ENCODE results near the gene CBX8.

Gene CBX8

GRCh38 chr17:79795795-79796443 lies 958 bp downstream of the CBX8 start:
- Histone ChIP-seq H3K14ac (ENCODE audit: low read length in 2 of 2) (no peak overlapping the region), H3K27me3 (ENCODE audit: control insufficient read depth in 1 of 2, insufficient read depth in 1 of 2, low read length in 2 of 2) (peaks cover 46 to 53% of the 10 kb centered on the region in 2 experiments), H3K9ac (ENCODE audit: low read length) (peak overlapping the region; percentile 91), H3K27ac (ENCODE audit: low read length, poor library complexity, severe bottlenecking) (no peak overlapping the region), H3K4me3 (ENCODE audit: insufficient read depth in 1 of 2, low read depth in 1 of 2, low read length in 2 of 2) (peak overlapping the region in 1 of 2 experiments; percentile 81), H2BK15ac (ENCODE audit: low read depth, poor library complexity, severe bottlenecking) (no peak overlapping the region), H3K36me3 (ENCODE audit: control insufficient read depth in 1 of 2, insufficient read depth in 2 of 2, low read depth in 1 of 2, low read length in 2 of 2) (peaks cover 0 to 15% of the 10 kb centered on the region in 2 experiments), H3K79me1 (replicated peaks; ENCODE audit: low read length, poor library complexity, severe bottlenecking) (peaks cover 11% of the 10 kb centered on the region), H2AFZ (ENCODE audit: low read depth, low read length) (no peak overlapping the region), H3K9me3 (ENCODE audit: control insufficient read depth, low read length) (no peaks in the 10 kb centered on the region), H4K91ac (ENCODE audit: low read length) (no peak overlapping the region), H3K4ac (ENCODE audit: low read depth in 1 of 2, low read length in 2 of 2) (no peak overlapping the region), H4K8ac (ENCODE audit: low read length) (no peak overlapping the region), H3K18ac (ENCODE audit: low read depth in 1 of 2, low read length in 2 of 2) (no peak overlapping the region), H2BK120ac (ENCODE audit: low read depth, low read length) (no peak overlapping the region), H3K23ac (ENCODE audit: low read length in 2 of 2) (peak overlapping the region in 1 of 2 experiments; percentile 15), H2BK5ac (ENCODE audit: low read depth, low read length, poor library complexity, severe bottlenecking) (no peak overlapping the region), H3K4me1 (ENCODE audit: control insufficient read depth, insufficient read depth, low read depth, low read length) (peaks cover 56% of the 10 kb centered on the region), H2AK5ac (ENCODE audit: low read length, severe bottlenecking) (peak overlapping the region; percentile 63), H2BK12ac (ENCODE audit: low read length in 2 of 2) (peak overlapping the region in 1 of 2 experiments; percentile 39), H3K4me2 (ENCODE audit: low read length, poor library complexity, severe bottlenecking) (peak overlapping the region; percentile 55)
- WGBS = 63% methylated on average over 8 of the region's 8 CpGs
- DNase-seq = no peak

- 62% methylated on average over 45 of the region's 47 CpGs for WGBS
- H3K9me3 ChIP-seq (ENCODE audit: control insufficient read depth, low read length) = no peaks in the 10 kb centered on the region
- peaks cover 0 to 19% of the 10 kb centered on the region in 2 experiments for H3K36me3 ChIP-seq (ENCODE audit: control insufficient read depth in 1 of 2, insufficient read depth in 2 of 2, low read depth in 1 of 2, low read length in 2 of 2)
These were observed 2.0 kb downstream of the CBX8 start for GRCh38 chr17:79794659-79795511.

GRCh38 chr17:79793924-79794304 lies 3.0 kb downstream of the CBX8 start:
- Histone ChIP-seq H2AFZ (ENCODE audit: low read depth, low read length) (no peak overlapping the region), H3K4ac (ENCODE audit: low read depth in 1 of 2, low read length in 2 of 2) (no peak overlapping the region), H3K14ac (ENCODE audit: low read length in 2 of 2) (no peak overlapping the region), H3K36me3 (ENCODE audit: control insufficient read depth in 1 of 2, insufficient read depth in 2 of 2, low read depth in 1 of 2, low read length in 2 of 2) (peaks cover 0 to 19% of the 10 kb centered on the region in 2 experiments), H2AK5ac (ENCODE audit: low read length, severe bottlenecking) (no peak overlapping the region), H2BK120ac (ENCODE audit: low read depth, low read length) (peak overlapping the region; percentile 57), H3K23ac (ENCODE audit: low read length in 2 of 2) (no peak overlapping the region), H3K9me3 (ENCODE audit: control insufficient read depth, low read length) (no peaks in the 10 kb centered on the region), H3K4me2 (ENCODE audit: low read length, poor library complexity, severe bottlenecking) (peak overlapping the region; percentile 99), H3K4me1 (ENCODE audit: control insufficient read depth, insufficient read depth, low read depth, low read length) (peaks cover 51% of the 10 kb centered on the region), H3K18ac (ENCODE audit: low read depth in 1 of 2, low read length in 2 of 2) (no peak overlapping the region), H3K9ac (ENCODE audit: low read length) (peak overlapping the region; percentile 67), H2BK15ac (ENCODE audit: low read depth, poor library complexity, severe bottlenecking) (no peak overlapping the region), H2BK12ac (ENCODE audit: low read length in 2 of 2) (no peak overlapping the region), H3K79me1 (replicated peaks; ENCODE audit: low read length, poor library complexity, severe bottlenecking) (peaks cover 11% of the 10 kb centered on the region), H4K8ac (ENCODE audit: low read length) (peak overlapping the region; percentile 8), H3K4me3 (ENCODE audit: insufficient read depth in 1 of 2, low read depth in 1 of 2, low read length in 2 of 2) (peak overlapping the region in 1 of 2 experiments; percentile 76), H3K27ac (ENCODE audit: low read length, poor library complexity, severe bottlenecking) (peak overlapping the region; percentile 73), H2BK5ac (ENCODE audit: low read depth, low read length, poor library complexity, severe bottlenecking) (no peak overlapping the region), H3K27me3 (ENCODE audit: control insufficient read depth in 1 of 2, insufficient read depth in 1 of 2, low read length in 2 of 2) (peaks cover 44 to 53% of the 10 kb centered on the region in 2 experiments), H4K91ac (ENCODE audit: low read length) (no peak overlapping the region)
- WGBS = 0% methylated on average over 2 of the region's 3 CpGs
- DNase-seq = no peak

More at GRCh38 chr17:79794659-79795511, 2.0 kb downstream of the CBX8 start:
- Histone ChIP-seq H3K27me3 (ENCODE audit: control insufficient read depth in 1 of 2, insufficient read depth in 1 of 2, low read length in 2 of 2) (peaks cover 46 to 53% of the 10 kb centered on the region in 2 experiments), H2AK5ac (ENCODE audit: low read length, severe bottlenecking) (no peak overlapping the region), H3K23ac (ENCODE audit: low read length in 2 of 2) (peak overlapping the region in 1 of 2 experiments; percentile 9), H2BK5ac (ENCODE audit: low read depth, low read length, poor library complexity, severe bottlenecking) (no peak overlapping the region), H3K4me2 (ENCODE audit: low read length, poor library complexity, severe bottlenecking) (no peak overlapping the region), H3K4ac (ENCODE audit: low read depth in 1 of 2, low read length in 2 of 2) (peak overlapping the region in 1 of 2 experiments; percentile 28), H3K4me3 (ENCODE audit: insufficient read depth in 1 of 2, low read depth in 1 of 2, low read length in 2 of 2) (no peak overlapping the region), H4K8ac (ENCODE audit: low read length) (no peak overlapping the region), H3K14ac (ENCODE audit: low read length in 2 of 2) (no peak overlapping the region), H2BK15ac (ENCODE audit: low read depth, poor library complexity, severe bottlenecking) (peak overlapping the region; percentile 92), H3K9ac (ENCODE audit: low read length) (no peak overlapping the region), H2BK120ac (ENCODE audit: low read depth, low read length) (peak overlapping the region; percentile 57), H2BK12ac (ENCODE audit: low read length in 2 of 2) (peak overlapping the region in 1 of 2 experiments; percentile 61), H3K79me1 (replicated peaks; ENCODE audit: low read length, poor library complexity, severe bottlenecking) (peaks cover 11% of the 10 kb centered on the region), H3K18ac (ENCODE audit: low read depth in 1 of 2, low read length in 2 of 2) (peak overlapping the region; percentile 4 to 6), H3K4me1 (ENCODE audit: control insufficient read depth, insufficient read depth, low read depth, low read length) (peaks cover 49% of the 10 kb centered on the region), H4K91ac (ENCODE audit: low read length) (no peak overlapping the region), H2AFZ (ENCODE audit: low read depth, low read length) (no peak overlapping the region), H3K27ac (ENCODE audit: low read length, poor library complexity, severe bottlenecking) (no peak overlapping the region)
- no peak for DNase-seq

All from mesenchymal stem cell (in vitro differentiated cells and primary cell).